DOHH2 (cell line): ENCODE data around the gene PHKA2.

Experiments
- H3F3A ChIP-seq: fragments of 200-600 bp; sonication (generic), shearing (Covaris generic); 2 replicates; pipeline ENCODE4 v1.6.0; 2016; ENCODE audit warnings: antibody characterized with exemption, mild to moderate bottlenecking; ENCODE audit not compliant: control insufficient read depth, insufficient read depth
- H3K27ac ChIP-seq: fragments of 200-600 bp; sonication (generic); 2 replicates; pipeline ENCODE4 v1.5.1; 2014; ENCODE audit warnings: low read depth, mild to moderate bottlenecking, low read length, moderate library complexity
- H3K27me3 ChIP-seq: fragments of 200-600 bp; sonication (generic); 2 replicates; pipeline ENCODE4 v1.6.1; 2014; ENCODE audit warnings: mild to moderate bottlenecking, low read length, mixed read lengths; ENCODE audit not compliant: control insufficient read depth
- H3K36me3 ChIP-seq: fragments of 200-600 bp; sonication (generic); 2 replicates; pipeline ENCODE4 v1.6.1; 2014; ENCODE audit warnings: mild to moderate bottlenecking, low read length, moderate library complexity, mixed read lengths; ENCODE audit not compliant: control insufficient read depth
- H3K4me1 ChIP-seq: fragments of 200-600 bp; sonication (generic); 2 replicates; pipeline ENCODE4 v1.6.1; 2014; ENCODE audit warnings: mild to moderate bottlenecking, low read length, mixed read lengths; ENCODE audit not compliant: control insufficient read depth
- H3K4me2 ChIP-seq: fragments of 200-600 bp; sonication (generic); 2 replicates; pipeline ENCODE4 v1.6.0; 2014; ENCODE audit warnings: mild to moderate bottlenecking, low read length, moderate library complexity
- H3K4me3 ChIP-seq: fragments of 200-600 bp; sonication (generic); 2 replicates; pipeline ENCODE4 v1.5.1; 2014; ENCODE audit warnings: mild to moderate bottlenecking, low read length, mixed read lengths
- H3K79me2 ChIP-seq: fragments of 200-600 bp; sonication (generic); 2 replicates; pipeline ENCODE4 v1.6.1; 2014; ENCODE audit warnings: mild to moderate bottlenecking, low read length, mixed read lengths; ENCODE audit not compliant: control insufficient read depth
- H3K9me2 ChIP-seq: fragments of 200-600 bp; sonication (generic); replicated peaks from 2 replicates; pipeline ENCODE4 v1.6.1; 2014; ENCODE audit warnings: mild to moderate bottlenecking, low read length, mixed read lengths; ENCODE audit not compliant: control insufficient read depth
- H3K9me3 ChIP-seq: fragments of 200-600 bp; sonication (generic); 2 replicates; pipeline ENCODE4 v1.6.1; 2014; ENCODE audit warnings: antibody characterized with exemption, low read length, mixed read lengths; ENCODE audit not compliant: control insufficient read depth, insufficient read depth
- H4K20me1 ChIP-seq: fragments of 200-600 bp; sonication (generic); 2 replicates; pipeline ENCODE4 v1.6.0; 2014; ENCODE audit warnings: low read depth, mild to moderate bottlenecking, antibody characterized with exemption, low read length, moderate library complexity; ENCODE audit not compliant: control insufficient read depth, insufficient read depth
- CTCF ChIP-seq: fragments of 200-600 bp; sonication (generic); IDR thresholded peaks from one replicate; pipeline ENCODE4 v1.5.1; 2014; ENCODE audit warnings: antibody characterized with exemption, mild to moderate bottlenecking, low read depth, low read length; ENCODE audit not compliant: poor library complexity, severe bottlenecking
- EZH2phosphoT487 ChIP-seq: fragments of 200-600 bp; sonication (generic); IDR thresholded peaks from 2 replicates; pipeline ENCODE4 v1.6.1; 2017; ENCODE audit warnings: borderline replicate concordance, mild to moderate bottlenecking, antibody characterized with exemption, low read length, moderate library complexity, mixed read lengths

Gene PHKA2

DNA sequence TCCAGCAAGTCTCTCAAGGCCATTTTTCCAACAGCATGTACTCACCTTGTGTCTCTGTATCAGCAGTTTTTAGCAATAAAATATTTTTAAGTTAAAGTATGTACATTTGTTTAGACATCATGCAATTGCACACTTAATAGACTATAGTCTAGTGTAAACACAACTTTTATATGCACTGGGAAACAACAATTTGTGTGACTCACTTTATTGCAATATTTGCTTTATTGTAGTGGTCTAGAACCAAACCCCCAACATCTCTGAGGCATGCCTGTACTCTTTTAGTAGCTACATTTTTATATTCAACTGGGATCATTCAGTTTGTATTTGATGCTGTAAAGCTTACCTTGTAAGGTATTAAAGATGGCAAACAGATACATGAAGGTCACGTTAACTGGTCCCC is 14.7 kb upstream of the PHKA2 start:
- Histone ChIP-seq H3K36me3 (no peaks in the 10 kb centered on the region), H3K79me2 (no peaks in the 10 kb centered on the region), H3F3A (no peaks in the 10 kb centered on the region), H3K9me3 (no peaks in the 10 kb centered on the region), H3K27me3 (no peaks in the 10 kb centered on the region), H4K20me1 (no peaks in the 10 kb centered on the region), H3K4me2 (no peak overlapping the region), H3K27ac (no peak overlapping the region), H3K4me3 (no peak overlapping the region), H3K4me1 (no peaks in the 10 kb centered on the region), H3K9me2 (no peaks in the 10 kb centered on the region)
- no peak for TF ChIP-seq CTCF
- TF ChIP-seq EZH2phosphoT487: no peak

- H4K20me1 ChIP-seq: no peaks in the 10 kb centered on the region
- no peaks in the 10 kb centered on the region for H3K9me3 ChIP-seq
- no peaks in the 10 kb centered on the region for H3K27me3 ChIP-seq
- H3K27ac ChIP-seq: no peak overlapping the region
- no peaks in the 10 kb centered on the region for H3K4me1 ChIP-seq
- H3K4me2 ChIP-seq: no peak overlapping the region
- TF ChIP-seq EZH2phosphoT487: no peak
- TF ChIP-seq CTCF: no peak
- H3F3A ChIP-seq: no peaks in the 10 kb centered on the region
- H3K36me3 ChIP-seq: no peaks in the 10 kb centered on the region
- H3K79me2 ChIP-seq: no peaks in the 10 kb centered on the region
- no peaks in the 10 kb centered on the region for H3K9me2 ChIP-seq
- H3K4me3 ChIP-seq: no peak overlapping the region
Observed at GRCh38 chrX:18997916-18998315, 14.0 kb upstream of the PHKA2 start.

- Histone ChIP-seq H4K20me1 (no peaks in the 10 kb centered on the region), H3K4me1 (no peaks in the 10 kb centered on the region), H3K9me3 (no peaks in the 10 kb centered on the region), H3K27me3 (no peaks in the 10 kb centered on the region), H3K27ac (no peak overlapping the region), H3K79me2 (no peaks in the 10 kb centered on the region), H3F3A (no peaks in the 10 kb centered on the region), H3K4me2 (no peak overlapping the region), H3K4me3 (no peak overlapping the region), H3K36me3 (no peaks in the 10 kb centered on the region), H3K9me2 (no peaks in the 10 kb centered on the region)
- TF ChIP-seq CTCF: no peak
- TF ChIP-seq EZH2phosphoT487: no peak
Observed at GRCh38 chrX:18996536-18996935, 12.6 kb upstream of the PHKA2 start.

- no peak overlapping the region for H3K4me2 ChIP-seq
- H4K20me1 ChIP-seq: no peaks in the 10 kb centered on the region
- H3F3A ChIP-seq: no peaks in the 10 kb centered on the region
- H3K79me2 ChIP-seq: no peaks in the 10 kb centered on the region
- no peaks in the 10 kb centered on the region for H3K9me2 ChIP-seq
- no peak overlapping the region for H3K27ac ChIP-seq
- H3K36me3 ChIP-seq: no peaks in the 10 kb centered on the region
- no peaks in the 10 kb centered on the region for H3K27me3 ChIP-seq
- TF ChIP-seq CTCF: no peak
- no peaks in the 10 kb centered on the region for H3K4me1 ChIP-seq
- no peak overlapping the region for H3K4me3 ChIP-seq
- no peaks in the 10 kb centered on the region for H3K9me3 ChIP-seq
Observed at GRCh38 chrX:18995221-18995620, 11.3 kb upstream of the PHKA2 start.
